Measurements from ENCODE around the gene ZNF747.

ZNF747 gene

GRCh38 chr16:30570636-30571444 is 36.2 kb upstream of the ZNF747 start:
- peak; percentile 49 for DNase-seq

GRCh38 chr16:30569746-30570635 is 35.3 kb upstream of the ZNF747 start:
- Histone ChIP-seq H3K4me3 (ENCODE audit: low read depth, low read length) (0 out of 2 replicates have a peak overlapping the region, but pooled peaks have one; percentile 90), H3K36me3 (peaks cover 11% of the 10 kb centered on the region), H3K27me3 (ENCODE audit: insufficient read depth, low read depth, severe bottlenecking) (no peaks in the 10 kb centered on the region), H3K9me3 (ENCODE audit: severe bottlenecking) (no peaks in the 10 kb centered on the region), H3K27ac (peak overlapping the region; percentile 96)
- no peak for TF ChIP-seq CTCF (IDR thresholded peaks at IDR 0.05; ENCODE audit: low read depth, low read length)
- no peak for DNase-seq

More at GRCh38 chr16:30570636-30571444, 36.2 kb upstream of the ZNF747 start:
- Histone ChIP-seq H3K27me3 (ENCODE audit: insufficient read depth, low read depth, severe bottlenecking) (no peaks in the 10 kb centered on the region), H3K36me3 (peaks cover 13% of the 10 kb centered on the region), H3K27ac (peak overlapping the region; percentile 96), H3K4me3 (ENCODE audit: low read depth, low read length) (peak overlapping the region; percentile 90), H3K9me3 (ENCODE audit: severe bottlenecking) (no peaks in the 10 kb centered on the region)
- TF ChIP-seq CTCF (IDR thresholded peaks at IDR 0.05; ENCODE audit: low read depth, low read length), result no peak

- Histone ChIP-seq H3K27ac (no peak overlapping the region), H3K9me3 (ENCODE audit: severe bottlenecking) (no peaks in the 10 kb centered on the region), H3K36me3 (peaks cover 11% of the 10 kb centered on the region), H3K4me3 (ENCODE audit: low read depth, low read length) (no peak overlapping the region), H3K27me3 (ENCODE audit: insufficient read depth, low read depth, severe bottlenecking) (no peaks in the 10 kb centered on the region)
- no peak for TF ChIP-seq CTCF (IDR thresholded peaks at IDR 0.05; ENCODE audit: low read depth, low read length)
- DNase-seq, result no peak
Measured at GRCh38 chr16:30569281-30569680, 34.6 kb upstream of the ZNF747 start.

GRCh38 chr16:30567991-30568638 is 33.5 kb upstream of the ZNF747 start:
- Histone ChIP-seq H3K4me3 (ENCODE audit: low read depth, low read length) (no peak overlapping the region), H3K9me3 (ENCODE audit: severe bottlenecking) (no peaks in the 10 kb centered on the region), H3K36me3 (peaks cover under 1% of the 10 kb centered on the region; the same call in 1 of the 2 replicates), H3K27ac (no peak overlapping the region), H3K27me3 (ENCODE audit: insufficient read depth, low read depth, severe bottlenecking) (no peaks in the 10 kb centered on the region)
- DNase-seq, result no peak
- no peak for TF ChIP-seq CTCF (IDR thresholded peaks at IDR 0.05; ENCODE audit: low read depth, low read length)

- no peaks in the 10 kb centered on the region for H3K9me3 ChIP-seq (ENCODE audit: severe bottlenecking)
- no peaks in the 10 kb centered on the region for H3K27me3 ChIP-seq (ENCODE audit: insufficient read depth, low read depth, severe bottlenecking)
- DNase-seq, result no peak
- H3K4me3 ChIP-seq (ENCODE audit: low read depth, low read length), result no peak overlapping the region
- H3K36me3 ChIP-seq, result no peaks in the 10 kb centered on the region
- H3K27ac ChIP-seq, result no peak overlapping the region
- TF ChIP-seq CTCF (IDR thresholded peaks at IDR 0.05; ENCODE audit: low read depth, low read length), result no peak
Measured at GRCh38 chr16:30567160-30567990, 32.7 kb upstream of the ZNF747 start.
